HL-60 (cell line): Measurements from ENCODE around the gene ADAM12.

ENCODE experiments used
- GABPA ChIP-seq: IDR thresholded peaks from 2 replicates; pipeline ENCODE4 v1.6.1; 2012; ENCODE audit warnings: low read depth
- POLR2AphosphoS5 ChIP-seq: IDR thresholded peaks from 2 replicates; pipeline ENCODE4 v1.6.1; 2012; ENCODE audit warnings: low read depth
- SPI1 ChIP-seq: IDR thresholded peaks from 2 replicates; pipeline ENCODE4 v1.6.1; 2012; ENCODE audit warnings: low read depth, mild to moderate bottlenecking, borderline replicate concordance
- TF ChIP-seq, protein P1 (sequence below): IDR thresholded peaks from one replicate; pipeline ENCODE4 v1.5.1; 2011; ENCODE audit warnings: low read length, control low read depth, inconsistent platforms; ENCODE audit not compliant: insufficient read depth
- TF ChIP-seq, protein P2 (sequence below): IDR thresholded peaks from 2 replicates; pipeline ENCODE4 v1.6.1; 2012; ENCODE audit warnings: low read depth; ENCODE audit not compliant: insufficient replicate concordance

- TF ChIP-seq, protein P1, sequence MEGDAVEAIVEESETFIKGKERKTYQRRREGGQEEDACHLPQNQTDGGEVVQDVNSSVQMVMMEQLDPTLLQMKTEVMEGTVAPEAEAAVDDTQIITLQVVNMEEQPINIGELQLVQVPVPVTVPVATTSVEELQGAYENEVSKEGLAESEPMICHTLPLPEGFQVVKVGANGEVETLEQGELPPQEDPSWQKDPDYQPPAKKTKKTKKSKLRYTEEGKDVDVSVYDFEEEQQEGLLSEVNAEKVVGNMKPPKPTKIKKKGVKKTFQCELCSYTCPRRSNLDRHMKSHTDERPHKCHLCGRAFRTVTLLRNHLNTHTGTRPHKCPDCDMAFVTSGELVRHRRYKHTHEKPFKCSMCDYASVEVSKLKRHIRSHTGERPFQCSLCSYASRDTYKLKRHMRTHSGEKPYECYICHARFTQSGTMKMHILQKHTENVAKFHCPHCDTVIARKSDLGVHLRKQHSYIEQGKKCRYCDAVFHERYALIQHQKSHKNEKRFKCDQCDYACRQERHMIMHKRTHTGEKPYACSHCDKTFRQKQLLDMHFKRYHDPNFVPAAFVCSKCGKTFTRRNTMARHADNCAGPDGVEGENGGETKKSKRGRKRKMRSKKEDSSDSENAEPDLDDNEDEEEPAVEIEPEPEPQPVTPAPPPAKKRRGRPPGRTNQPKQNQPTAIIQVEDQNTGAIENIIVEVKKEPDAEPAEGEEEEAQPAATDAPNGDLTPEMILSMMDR: no peak
- no peak for TF ChIP-seq POLR2AphosphoS5
- TF ChIP-seq, protein P2, sequence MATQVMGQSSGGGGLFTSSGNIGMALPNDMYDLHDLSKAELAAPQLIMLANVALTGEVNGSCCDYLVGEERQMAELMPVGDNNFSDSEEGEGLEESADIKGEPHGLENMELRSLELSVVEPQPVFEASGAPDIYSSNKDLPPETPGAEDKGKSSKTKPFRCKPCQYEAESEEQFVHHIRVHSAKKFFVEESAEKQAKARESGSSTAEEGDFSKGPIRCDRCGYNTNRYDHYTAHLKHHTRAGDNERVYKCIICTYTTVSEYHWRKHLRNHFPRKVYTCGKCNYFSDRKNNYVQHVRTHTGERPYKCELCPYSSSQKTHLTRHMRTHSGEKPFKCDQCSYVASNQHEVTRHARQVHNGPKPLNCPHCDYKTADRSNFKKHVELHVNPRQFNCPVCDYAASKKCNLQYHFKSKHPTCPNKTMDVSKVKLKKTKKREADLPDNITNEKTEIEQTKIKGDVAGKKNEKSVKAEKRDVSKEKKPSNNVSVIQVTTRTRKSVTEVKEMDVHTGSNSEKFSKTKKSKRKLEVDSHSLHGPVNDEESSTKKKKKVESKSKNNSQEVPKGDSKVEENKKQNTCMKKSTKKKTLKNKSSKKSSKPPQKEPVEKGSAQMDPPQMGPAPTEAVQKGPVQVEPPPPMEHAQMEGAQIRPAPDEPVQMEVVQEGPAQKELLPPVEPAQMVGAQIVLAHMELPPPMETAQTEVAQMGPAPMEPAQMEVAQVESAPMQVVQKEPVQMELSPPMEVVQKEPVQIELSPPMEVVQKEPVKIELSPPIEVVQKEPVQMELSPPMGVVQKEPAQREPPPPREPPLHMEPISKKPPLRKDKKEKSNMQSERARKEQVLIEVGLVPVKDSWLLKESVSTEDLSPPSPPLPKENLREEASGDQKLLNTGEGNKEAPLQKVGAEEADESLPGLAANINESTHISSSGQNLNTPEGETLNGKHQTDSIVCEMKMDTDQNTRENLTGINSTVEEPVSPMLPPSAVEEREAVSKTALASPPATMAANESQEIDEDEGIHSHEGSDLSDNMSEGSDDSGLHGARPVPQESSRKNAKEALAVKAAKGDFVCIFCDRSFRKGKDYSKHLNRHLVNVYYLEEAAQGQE: no peak
- no peak for TF ChIP-seq GABPA
- no peak for TF ChIP-seq SPI1
These were observed 11.3 kb downstream of the ADAM12 start for GRCh38 chr10:126376956-126377355.
